GM23248 (cell line): Measurements from ENCODE around the gene PHACTR3. TPM values are rescaled to one million over a fixed set of nuclear protein-coding genes. Genes with fewer than 3 reads are reported as not detected.
A peak's percentile ranks its signal among the peaks of the same experiment; 100 is the strongest.

Experiments used
- DNase-seq: peaks from one replicate; pipeline ENCODE4 v3.0.0-alpha.2; 2015
- H2AFZ ChIP-seq: fragments of 200-600 bp; sonication (generic); 2 replicates; pipeline ENCODE4 v1.6.1; 2016; ENCODE audit warnings: antibody characterized with exemption
- H3F3A ChIP-seq: fragments of 200-600 bp; sonication (generic); 2 replicates; pipeline ENCODE4 v1.6.1; 2016; ENCODE audit warnings: mild to moderate bottlenecking, antibody characterized with exemption, mixed run types; ENCODE audit not compliant: insufficient read depth
- H3K27ac ChIP-seq: fragments of 200-600 bp; sonication (generic); 2 replicates; pipeline ENCODE4 v1.5.1; 2016; ENCODE audit warnings: mild to moderate bottlenecking
- H3K27me3 ChIP-seq: fragments of 200-600 bp; sonication (generic); replicated peaks from 2 replicates; pipeline ENCODE4 v1.6.1; 2016; ENCODE audit warnings: mild to moderate bottlenecking; ENCODE audit not compliant: insufficient read depth
- H3K36me3 ChIP-seq: fragments of 200-600 bp; sonication (generic); 2 replicates; pipeline ENCODE4 v1.6.1; 2016; ENCODE audit warnings: low read depth, mild to moderate bottlenecking
- H3K4me1 ChIP-seq: fragments of 200-600 bp; sonication (generic); 2 replicates; pipeline ENCODE4 v1.6.1; 2016; ENCODE audit warnings: mild to moderate bottlenecking; ENCODE audit not compliant: insufficient read depth
- H3K4me2 ChIP-seq: fragments of 200-600 bp; sonication (generic); one replicate; pipeline ENCODE4 v1.6.1; 2016; ENCODE audit warnings: mild to moderate bottlenecking; ENCODE audit not compliant: unreplicated experiment
- H3K4me3 ChIP-seq: fragments of 200-600 bp; sonication (generic); 2 replicates; pipeline ENCODE4 v1.5.1; 2016; ENCODE audit warnings: mild to moderate bottlenecking
- H3K79me2 ChIP-seq: fragments of 200-600 bp; sonication (generic); 2 replicates; pipeline ENCODE4 v1.6.1; 2016; ENCODE audit warnings: mild to moderate bottlenecking; ENCODE audit not compliant: insufficient read depth
- H3K9ac ChIP-seq: fragments of 200-600 bp; sonication (generic); 2 replicates; pipeline ENCODE4 v1.6.1; 2016; ENCODE audit warnings: mild to moderate bottlenecking
- H3K9me2 ChIP-seq: fragments of 200-600 bp; sonication (generic); 2 replicates; pipeline ENCODE4 v1.6.1; 2016; ENCODE audit warnings: mixed run types, mild to moderate bottlenecking, moderate library complexity; ENCODE audit not compliant: insufficient read depth
- H3K9me3 ChIP-seq: fragments of 200-600 bp; sonication (generic); one replicate; pipeline ENCODE4 v1.6.1; 2017; ENCODE audit warnings: low read depth
- H4K20me1 ChIP-seq: fragments of 200-600 bp; sonication (generic); 2 replicates; pipeline ENCODE4 v1.6.0; 2016; ENCODE audit not compliant: insufficient read depth
- EZH2 ChIP-seq: fragments of 200-600 bp; sonication (generic); IDR thresholded peaks from 2 replicates; pipeline ENCODE4 v1.6.1; 2018; ENCODE audit warnings: antibody characterized with exemption, mild to moderate bottlenecking; ENCODE audit not compliant: insufficient read depth, poor library complexity, severe bottlenecking
- EZH2phosphoT487 ChIP-seq: fragments of 200-600 bp; sonication (generic); IDR thresholded peaks from 2 replicates; pipeline ENCODE4 v1.6.1; 2018; ENCODE audit warnings: antibody characterized with exemption, moderate library complexity, mild to moderate bottlenecking, low read depth; ENCODE audit not compliant: insufficient read depth
- WGBS, 2 experiments: methylation state at CpG; one replicate each; pipeline ENCODE4 v1.1.6; 2015 to 2017; ENCODE audit warnings: low lambda C conversion rate in 2 of 2, low coverage in 1 of 2; ENCODE audit errors: missing lambda C conversion rate in 2 of 2; 5-methylcytosine and 5-hydroxymethylcytosine counted together
- in situ Hi-C: fragments of 300-500 bp; cut with MboI; formaldehyde crosslinking; loops from 2 replicates; pipeline ENCODE4 v1.15.0; 2020
- polyA plus RNA-seq: library from polyadenylated mRNA; unstranded; fragments of >200 nt; fragmentation: Nextera tagmentation; extraction: Ambion mirVana; gene quantifications from 2 replicates; pipeline ENCODE4 v1.2.1, GENCODE V29; 2016
- total RNA-seq: library from RNA; depleted of rRNA; stranded (reverse); fragments of >200 nt; shearing (Covaris generic); gene quantifications from 2 replicates; pipeline ENCODE4 v1.2.3, GENCODE V29; 2014

PHACTR3 gene
- total and polyA plus RNA-seq, 2 experiments from 2014 or later: not detected

- no peaks in the 10 kb centered on the region for H3K4me1 ChIP-seq
Observed at GRCh38 chr20:59589086-59589684, 15.2 kb upstream of the PHACTR3 start.

GRCh38 chr20:59591061-59591460 lies 13.3 kb upstream of the PHACTR3 start:
- no peaks in the 10 kb centered on the region for H3F3A ChIP-seq
- H3K9me3 ChIP-seq: no peaks in the 10 kb centered on the region
- no peak overlapping the region for H2AFZ ChIP-seq
- H3K27me3 ChIP-seq: peaks cover 19% of the 10 kb centered on the region; the same call in 1 of the 2 replicates
- no peaks in the 10 kb centered on the region for H3K79me2 ChIP-seq
- H3K4me2 ChIP-seq: no peak overlapping the region
- no peaks in the 10 kb centered on the region for H3K36me3 ChIP-seq
- no peak overlapping the region for H3K4me3 ChIP-seq
- no peak overlapping the region for H3K27ac ChIP-seq
- in situ Hi-C loops: no loop called here
- H4K20me1 ChIP-seq: no peaks in the 10 kb centered on the region
- DNase-seq: no peak
- no peaks in the 10 kb centered on the region for H3K9me2 ChIP-seq
- no peak overlapping the region for H3K9ac ChIP-seq
- H3K4me1 ChIP-seq: no peaks in the 10 kb centered on the region
- 75 to 83% methylated on average over 12 of the region's 12 CpGs for WGBS, 2 experiments
- TF ChIP-seq EZH2: no peak
- no peak for TF ChIP-seq EZH2phosphoT487

More at GRCh38 chr20:59589086-59589684, 15.2 kb upstream of the PHACTR3 start:
- WGBS, 2 experiments: 82 to 84% methylated on average over 24 of the region's 24 CpGs
- peak overlapping the region; percentile 65 for H3K4me2 ChIP-seq
- in situ Hi-C loops: loop anchor here (10.0 kb wide), 1 partner anchor 156 kb away; no protein-coding TSS in a partner anchor
- H3K9me3 ChIP-seq: no peaks in the 10 kb centered on the region
- no peak overlapping the region for H3K27ac ChIP-seq
- H3K4me3 ChIP-seq: peak overlapping the region; percentile 53; the same call in 1 of the 2 replicates
- H3K9me2 ChIP-seq: no peaks in the 10 kb centered on the region
- H3F3A ChIP-seq: no peaks in the 10 kb centered on the region
- no peaks in the 10 kb centered on the region for H4K20me1 ChIP-seq
- TF ChIP-seq EZH2 (no peak), EZH2phosphoT487 (no peak)
- H3K27me3 ChIP-seq: peaks cover 15% of the 10 kb centered on the region; the same call in 1 of the 2 replicates
- no peak overlapping the region for H2AFZ ChIP-seq
- no peaks in the 10 kb centered on the region for H3K36me3 ChIP-seq
- no peaks in the 10 kb centered on the region for H3K79me2 ChIP-seq
- no peak overlapping the region for H3K9ac ChIP-seq
- DNase-seq: no peak

- Histone ChIP-seq H3K9me3 (no peaks in the 10 kb centered on the region), H4K20me1 (no peaks in the 10 kb centered on the region), H3F3A (no peaks in the 10 kb centered on the region), H3K4me2 (no peak overlapping the region), H3K36me3 (no peaks in the 10 kb centered on the region), H3K27ac (no peak overlapping the region), H3K9ac (no peak overlapping the region), H3K79me2 (no peaks in the 10 kb centered on the region), H3K9me2 (no peaks in the 10 kb centered on the region), H2AFZ (no peak overlapping the region), H3K4me3 (no peak overlapping the region), H3K27me3 (peaks cover 29% of the 10 kb centered on the region), H3K4me1 (no peaks in the 10 kb centered on the region)
- TF ChIP-seq EZH2phosphoT487: no peak
- no peak for TF ChIP-seq EZH2
- DNase-seq: no peak
- in situ Hi-C loops: no loop called here
- WGBS, 2 experiments: 30 to 32% methylated on average over 5 of the region's 5 CpGs
Observed at GRCh38 chr20:59596690-59597089, 7.7 kb upstream of the PHACTR3 start.

- DNase-seq: no peak
- 39 to 74% methylated on average over 1 of the region's 1 CpG for WGBS, 2 experiments
- no peak overlapping the region for H2AFZ ChIP-seq
- H3F3A ChIP-seq: no peaks in the 10 kb centered on the region
- TF ChIP-seq EZH2 (no peak), EZH2phosphoT487 (no peak)
- no peaks in the 10 kb centered on the region for H4K20me1 ChIP-seq
- no peaks in the 10 kb centered on the region for H3K9me2 ChIP-seq
- H3K4me3 ChIP-seq: no peak overlapping the region
- no peak overlapping the region for H3K27ac ChIP-seq
- in situ Hi-C loops: no loop called here
- no peaks in the 10 kb centered on the region for H3K79me2 ChIP-seq
- no peaks in the 10 kb centered on the region for H3K4me1 ChIP-seq
- H3K9me3 ChIP-seq: no peaks in the 10 kb centered on the region
- no peak overlapping the region for H3K9ac ChIP-seq
- H3K36me3 ChIP-seq: no peaks in the 10 kb centered on the region
- no peak overlapping the region for H3K4me2 ChIP-seq
- peaks cover 31% of the 10 kb centered on the region for H3K27me3 ChIP-seq
Observed at GRCh38 chr20:59597240-59597639, 7.1 kb upstream of the PHACTR3 start.
